Femur (tissue), 1 donor: Measurements from ENCODE around the gene RCE1.

Experiments used
- DNase-seq: peaks from one replicate; pipeline ENCODE4 v3.0.0-alpha.2; 2017

Gene RCE1

DNA sequence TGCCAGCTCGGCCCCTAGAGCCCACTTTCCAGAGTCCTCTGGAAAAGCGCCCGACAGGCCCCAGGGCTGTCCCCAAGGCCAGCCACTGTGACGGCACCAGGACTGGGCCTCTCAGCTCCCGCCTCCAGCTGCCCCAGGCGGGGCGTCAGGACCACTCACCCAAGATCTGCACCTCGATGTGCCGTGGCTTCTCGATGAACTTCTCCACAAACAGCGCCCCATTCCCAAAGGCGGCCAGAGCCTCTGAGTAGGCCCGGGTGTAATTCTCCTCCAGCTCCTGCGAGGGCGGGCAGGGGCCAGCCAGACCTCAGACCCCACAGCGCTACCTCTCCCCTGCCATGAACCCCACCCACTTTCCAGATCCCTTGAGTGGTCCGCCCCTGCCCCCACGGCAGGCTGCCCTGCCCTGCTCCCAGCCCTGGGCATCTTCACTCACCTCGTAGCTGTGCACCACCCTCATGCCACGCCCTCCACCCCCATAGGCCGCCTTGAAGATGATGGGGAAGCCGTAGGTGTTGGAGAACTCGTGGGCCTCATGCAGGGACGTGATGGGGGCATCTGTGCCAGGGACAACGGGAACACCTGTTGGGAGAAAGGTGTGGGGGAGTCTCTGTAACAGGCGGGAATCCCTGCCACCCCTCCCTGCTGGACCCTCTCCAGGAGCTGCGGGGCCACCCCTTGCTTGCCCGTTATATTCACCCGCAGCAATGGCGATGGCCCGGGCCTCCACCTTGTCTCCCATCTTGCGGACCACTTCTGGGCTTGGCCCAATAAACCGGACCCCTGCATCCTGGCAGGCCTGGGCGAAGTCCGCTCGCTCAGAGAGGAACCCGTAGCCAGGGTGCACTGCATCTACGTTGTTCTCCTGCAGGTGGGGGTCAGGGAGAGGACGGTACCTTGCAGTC, 27.6 kb downstream of the RCE1 start:
- no peak for DNase-seq

DNA sequence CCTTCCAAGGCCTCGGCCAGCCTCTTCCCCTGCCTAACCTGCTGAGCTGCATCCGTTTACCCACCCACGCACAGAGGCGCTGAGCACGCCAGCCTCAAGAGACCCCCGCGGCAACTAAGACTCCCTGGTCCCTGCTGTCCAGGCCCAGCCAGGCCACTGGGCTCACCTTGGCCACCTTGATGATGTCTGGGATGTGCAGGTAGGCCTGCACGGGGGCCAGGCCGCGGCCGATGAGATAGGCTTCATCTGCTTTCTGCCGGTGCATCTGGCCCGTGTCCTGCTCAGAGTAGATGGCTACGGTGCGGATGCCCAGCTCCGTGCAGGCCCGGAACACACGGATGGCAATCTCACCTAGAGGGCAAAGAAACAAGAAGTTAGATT, 28.3 kb downstream of the RCE1 start:
- DNase-seq = no peak

DNA sequence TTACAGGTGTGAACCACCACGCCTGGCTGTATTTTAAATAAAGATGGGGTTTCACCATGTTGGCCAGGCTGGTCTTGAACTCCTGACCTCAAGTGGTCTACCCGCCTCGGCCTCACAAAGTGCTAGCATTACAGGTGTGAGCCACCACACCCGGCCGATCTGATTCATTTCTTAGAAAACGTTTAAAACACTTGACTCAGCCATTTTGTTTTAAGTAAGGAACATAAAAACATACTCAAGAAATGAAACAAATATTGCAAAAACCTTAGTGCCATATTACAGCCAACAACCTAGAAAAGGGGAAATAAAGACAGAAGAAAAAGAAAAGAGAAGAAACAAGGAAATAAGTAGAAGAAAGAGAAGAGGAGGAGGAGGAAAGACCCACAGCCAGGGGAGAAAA, 31.0 kb downstream of the RCE1 start:
- DNase-seq = no peak

DNA sequence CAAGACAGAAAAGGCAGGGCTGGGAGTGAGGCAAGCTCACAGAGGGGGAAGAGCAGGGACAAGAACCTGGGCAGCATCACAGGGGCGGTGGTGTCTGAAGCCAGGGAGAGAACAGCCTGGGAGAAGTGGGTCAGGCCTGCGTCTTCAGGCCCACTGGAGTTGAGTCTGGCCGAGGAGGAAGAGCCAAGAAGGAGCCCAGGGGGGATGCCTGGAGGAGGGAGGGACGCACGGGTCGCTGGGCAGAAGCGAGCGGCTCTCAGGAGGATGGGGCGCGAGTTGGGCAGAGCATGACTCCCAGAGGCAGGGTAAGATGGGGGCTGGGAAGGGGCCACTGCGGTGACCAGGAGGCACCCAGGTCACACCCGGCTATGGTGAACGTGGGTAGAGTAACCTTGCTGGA, 32.1 kb downstream of the RCE1 start:
- DNase-seq = no peak

DNA sequence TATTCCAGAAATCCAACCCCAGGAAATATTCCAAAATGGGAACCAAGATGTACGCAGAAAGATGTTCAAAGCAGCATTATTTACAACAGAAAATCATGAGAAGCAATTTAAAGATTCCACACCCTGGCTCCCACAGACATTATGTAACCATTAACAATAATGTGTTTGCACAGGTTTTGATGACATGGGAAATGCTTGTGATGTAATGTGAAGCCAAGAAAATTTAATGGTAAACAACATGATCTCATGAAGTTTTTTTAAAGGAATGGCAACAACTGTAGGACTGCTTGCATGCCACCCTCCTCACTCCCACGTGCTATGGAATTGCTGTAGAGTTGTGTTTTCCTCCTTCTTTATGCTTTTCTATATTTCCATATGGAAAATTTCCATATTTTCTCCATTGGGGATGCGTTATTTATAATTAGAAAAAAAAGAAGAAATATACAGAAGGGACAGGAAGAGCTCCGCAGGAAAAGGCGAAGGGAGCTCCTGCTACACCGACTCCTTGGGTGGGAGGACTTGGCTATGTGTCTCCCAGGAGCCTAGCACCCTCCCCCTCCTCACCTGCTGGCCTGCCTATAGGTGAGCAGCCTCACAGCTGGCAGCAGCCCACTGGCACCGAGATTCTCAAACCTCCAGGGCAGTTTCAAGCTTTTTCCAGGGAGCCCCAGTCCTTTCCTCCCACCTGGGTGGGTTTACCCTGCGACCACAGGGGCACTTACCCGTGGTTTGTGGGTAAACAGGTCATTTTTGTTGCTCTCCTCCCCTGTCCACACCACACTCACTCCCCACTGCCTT, 34.5 kb downstream of the RCE1 start:
- no peak for DNase-seq

DNA sequence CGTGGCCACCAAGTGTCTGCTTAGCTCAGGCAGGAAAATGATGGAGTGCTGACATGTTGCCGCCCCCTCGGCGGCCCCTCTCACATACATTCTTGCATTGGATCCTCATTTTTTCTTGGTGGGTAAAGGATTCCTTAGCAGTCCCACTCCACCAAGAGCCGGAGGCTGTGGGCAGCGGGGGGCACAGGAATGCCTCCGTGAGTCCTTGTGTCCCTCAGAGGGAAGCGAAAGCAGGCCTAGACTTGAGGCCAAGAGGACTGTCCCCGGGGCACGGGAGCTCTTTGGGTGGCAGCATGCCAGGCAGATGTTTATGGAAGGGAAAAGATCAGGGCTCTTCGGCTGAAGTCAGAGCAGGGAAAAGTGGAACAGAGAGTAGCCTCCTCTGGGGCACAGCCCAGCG, 35.2 kb downstream of the RCE1 start:
- no peak for DNase-seq

DNA sequence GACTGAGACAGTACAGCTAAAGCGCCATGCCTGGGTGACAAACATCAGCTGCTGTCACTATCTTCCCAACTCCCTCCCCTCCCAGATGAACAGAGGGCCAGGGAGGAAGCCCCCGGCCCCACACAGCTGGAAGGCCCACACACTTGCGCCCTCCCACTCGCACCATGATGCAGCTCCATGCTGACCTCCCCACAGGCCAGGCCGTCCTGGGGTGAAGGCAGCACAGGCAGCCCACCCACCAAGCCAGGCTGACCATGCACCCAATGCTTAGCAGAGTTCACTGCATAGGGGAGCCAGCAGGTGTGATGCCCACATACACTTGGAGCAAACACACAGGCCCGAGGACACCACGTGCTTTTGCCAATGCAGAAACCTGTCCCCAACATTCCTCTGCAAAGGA, 35.8 kb downstream of the RCE1 start:
- DNase-seq = no peak

DNA sequence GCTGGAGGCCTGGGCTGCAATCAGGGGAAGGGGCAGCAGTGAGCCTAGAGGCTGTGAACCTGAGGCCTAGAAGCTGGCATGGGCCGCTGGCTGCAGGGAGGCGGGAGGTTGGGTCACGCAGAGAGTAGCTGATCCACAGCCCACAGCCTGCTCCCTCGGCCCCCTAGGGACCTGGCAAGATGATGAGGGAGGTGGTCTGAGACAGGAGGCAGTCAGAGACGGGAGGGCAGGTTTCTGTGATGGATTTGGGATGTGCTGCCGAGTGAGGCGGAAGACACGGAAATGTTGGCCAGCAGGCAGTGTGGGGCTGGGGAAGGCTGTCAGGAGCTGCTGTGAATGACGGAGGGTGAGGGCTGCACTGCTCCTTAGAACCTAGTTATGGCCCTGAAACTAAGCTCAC, 36.3 kb downstream of the RCE1 start:
- no peak for DNase-seq

DNA sequence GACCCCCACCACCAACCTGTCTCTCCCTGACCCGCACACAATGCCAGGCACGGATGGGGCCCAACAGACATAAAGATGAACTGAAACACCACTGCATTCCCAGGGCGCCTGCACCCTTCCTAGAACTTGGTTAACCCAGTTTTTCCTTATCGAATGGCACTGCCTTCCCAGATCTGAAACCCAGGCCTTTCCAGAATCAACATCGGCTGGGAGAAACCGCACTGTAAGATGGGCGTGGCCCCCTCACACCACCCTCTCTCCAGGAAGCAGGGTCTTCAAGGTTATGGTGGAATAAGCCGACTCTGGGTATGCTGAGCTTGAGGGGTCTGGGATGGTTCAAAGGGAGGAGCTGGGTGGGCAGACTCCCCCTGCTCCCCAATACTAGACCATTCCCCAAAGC, 36.8 kb downstream of the RCE1 start:
- DNase-seq = no peak

DNA sequence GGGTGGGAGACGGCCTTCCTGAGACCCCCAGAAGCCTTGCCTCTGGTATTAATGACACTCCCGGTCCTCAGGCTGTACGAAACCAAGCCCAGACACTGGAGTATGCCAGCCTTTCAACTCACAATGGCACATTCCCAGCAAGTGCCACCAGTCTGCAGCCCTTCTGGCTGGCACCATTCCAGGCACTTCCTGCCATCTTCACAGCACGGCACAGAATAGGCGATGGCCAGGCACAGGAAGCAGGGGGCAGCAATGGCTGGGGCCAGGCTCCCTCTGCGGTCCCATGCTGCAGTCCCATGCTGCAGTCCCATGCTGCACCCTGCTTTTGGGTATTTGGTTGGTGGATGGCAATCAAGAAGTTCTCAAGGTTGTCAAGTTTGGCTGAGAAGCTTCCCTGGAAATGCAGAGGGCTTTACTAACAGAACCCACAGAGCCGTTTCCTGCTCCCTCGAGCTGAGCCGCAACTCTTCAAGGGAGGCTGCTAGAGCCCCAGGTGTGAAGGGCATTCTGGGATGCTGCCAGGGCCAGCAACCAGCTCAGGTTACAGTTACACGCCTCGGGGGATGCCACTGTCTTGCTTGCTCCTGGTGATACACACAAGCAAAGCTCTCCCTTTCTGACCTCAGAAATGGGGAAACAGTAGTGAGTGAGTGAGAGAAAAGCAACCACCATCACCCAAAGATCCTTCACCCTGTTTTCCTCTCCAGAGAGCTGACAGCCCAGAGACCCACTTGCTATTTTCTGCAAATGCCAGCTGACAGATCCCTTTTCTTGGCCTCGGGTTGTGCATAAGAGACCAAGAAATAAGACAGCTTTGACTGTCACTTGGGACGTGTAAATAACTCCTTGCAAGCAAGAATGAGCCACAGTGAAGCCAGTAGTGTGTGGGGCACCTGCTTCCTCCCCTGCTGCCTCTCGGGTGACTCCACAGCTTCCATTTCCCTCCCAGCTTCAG, 37.5 kb downstream of the RCE1 start:
- no peak for DNase-seq

DNA sequence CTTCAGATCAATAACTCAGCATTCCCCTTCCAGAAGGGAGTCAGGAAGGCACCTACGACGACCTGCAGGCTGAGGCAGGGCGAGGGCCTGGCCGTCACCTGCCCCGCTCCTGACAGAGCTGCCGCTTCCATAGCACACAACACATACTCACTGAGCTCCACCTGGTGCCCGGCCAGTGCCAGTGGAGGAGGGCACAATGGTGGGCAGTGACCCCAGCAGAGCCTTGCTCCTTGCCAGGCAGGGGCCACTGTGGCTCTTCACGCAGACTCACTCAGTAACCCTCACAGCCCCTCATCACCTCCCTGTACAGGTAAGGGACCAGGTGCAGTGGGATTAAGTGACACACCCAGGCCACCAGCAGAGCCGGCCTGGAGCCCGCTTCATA, 38.2 kb downstream of the RCE1 start:
- no peak for DNase-seq

DNA sequence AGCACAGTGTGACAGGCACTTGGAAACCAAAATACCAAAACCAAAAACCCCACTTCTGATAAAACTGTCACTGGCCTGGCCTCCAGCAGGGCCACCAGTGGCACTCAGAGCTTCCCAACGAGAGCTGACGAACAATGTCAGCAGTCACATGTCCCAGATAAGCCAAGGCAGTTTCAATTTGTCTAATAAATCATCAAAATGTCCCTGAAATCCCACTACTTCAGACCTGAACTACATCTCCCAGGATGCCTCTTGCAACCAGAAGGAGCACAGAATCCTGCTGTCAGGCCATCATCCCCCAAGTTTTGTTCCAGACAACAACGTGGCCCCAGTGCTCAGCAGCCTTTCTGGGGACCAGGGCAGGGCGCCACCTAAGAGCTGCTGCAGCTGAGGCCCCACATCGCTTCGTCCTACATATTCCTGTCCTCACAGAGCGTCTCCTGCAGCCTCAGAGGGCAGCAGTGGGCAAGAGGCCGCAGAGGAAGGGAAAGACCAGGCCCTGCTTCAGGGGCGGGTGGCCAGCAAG, 38.7 kb downstream of the RCE1 start:
- DNase-seq = no peak

DNA sequence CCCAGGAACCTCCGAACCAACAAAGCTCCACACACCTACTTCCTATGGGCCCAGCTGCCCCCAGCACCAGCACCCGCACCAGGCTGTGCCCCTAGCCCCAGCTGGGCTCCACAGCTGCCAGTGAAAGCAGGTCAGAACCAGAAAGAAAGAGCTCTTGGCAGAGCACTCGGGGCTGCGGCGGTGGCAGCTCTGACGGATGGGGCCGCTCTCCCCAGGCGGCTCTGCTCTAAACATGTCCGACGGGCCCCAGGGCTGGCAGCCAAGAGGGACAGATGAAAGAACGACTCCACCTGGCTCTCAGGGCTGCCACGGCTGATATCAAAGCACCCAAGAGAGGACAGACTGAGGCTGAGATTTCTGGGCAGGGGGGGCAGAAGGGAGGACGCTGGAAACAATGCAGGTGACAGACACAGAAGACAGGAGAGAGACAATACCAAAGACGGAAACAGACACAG, 39.3 kb downstream of the RCE1 start:
- DNase-seq = no peak

DNA sequence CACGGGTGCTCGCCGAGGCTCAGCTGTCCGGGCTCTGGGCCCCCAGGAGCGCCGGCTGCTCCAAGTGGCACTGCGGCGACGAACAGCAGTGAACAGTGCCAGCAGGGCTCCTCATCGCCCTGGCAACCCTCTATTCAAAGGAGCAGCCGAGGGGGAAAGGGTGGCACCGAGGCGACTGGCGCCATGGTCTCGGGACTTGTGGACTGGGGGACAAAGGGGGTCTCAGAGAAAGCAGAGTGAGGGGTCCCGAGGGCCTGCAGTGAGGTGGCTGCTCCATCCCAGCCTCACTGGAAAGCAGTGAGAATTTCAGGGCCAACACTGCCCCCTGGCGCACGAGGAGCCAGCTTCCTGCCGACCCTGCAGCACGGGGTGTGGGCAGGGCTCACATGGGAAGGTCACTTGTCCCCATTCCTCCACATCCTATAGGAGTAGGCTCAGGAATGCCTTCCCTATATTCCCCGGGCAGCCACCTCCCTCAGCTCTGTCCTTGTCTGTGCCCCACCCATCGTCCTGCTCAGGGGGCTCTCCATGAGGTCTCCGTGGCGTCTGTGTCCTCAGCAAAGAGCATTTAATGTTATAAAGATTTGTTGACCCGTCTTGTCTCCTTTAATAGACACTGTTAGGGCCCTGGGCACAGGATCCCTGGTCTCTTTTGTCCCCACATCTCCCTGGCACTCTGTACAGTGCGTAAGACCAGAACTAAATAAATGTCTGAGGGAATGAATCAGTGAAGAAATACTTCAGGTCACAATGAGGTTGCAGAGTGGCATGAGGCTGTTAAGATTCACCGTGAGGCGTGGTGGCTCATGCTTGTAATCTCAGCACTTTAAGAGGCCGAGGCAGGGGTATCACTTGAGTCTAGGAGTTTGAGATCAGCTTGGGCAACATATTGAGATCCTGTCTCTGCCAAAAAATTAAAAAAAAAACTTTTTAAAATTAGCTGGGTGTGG, 40.0 kb downstream of the RCE1 start:
- DNase-seq = peak; percentile 67

DNA sequence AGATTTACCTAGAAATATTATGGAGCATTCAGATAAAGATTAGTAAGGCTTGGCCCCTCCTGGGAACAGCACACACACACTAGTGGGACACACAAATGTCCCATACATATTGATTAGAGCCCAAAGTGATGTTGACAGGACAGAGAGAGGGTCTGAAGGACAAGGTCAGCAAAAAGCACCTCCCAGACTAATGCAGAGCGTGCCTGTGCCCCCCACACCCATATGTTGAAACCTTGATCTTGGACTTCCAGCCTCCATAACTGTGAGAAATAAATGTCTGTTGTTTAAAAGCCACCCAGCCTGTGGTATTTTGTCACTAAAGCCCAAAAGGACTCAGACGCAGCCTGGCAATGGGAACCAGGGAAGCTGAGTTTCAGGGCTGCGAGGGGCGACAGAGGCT, 41.2 kb downstream of the RCE1 start:
- no peak for DNase-seq

DNA sequence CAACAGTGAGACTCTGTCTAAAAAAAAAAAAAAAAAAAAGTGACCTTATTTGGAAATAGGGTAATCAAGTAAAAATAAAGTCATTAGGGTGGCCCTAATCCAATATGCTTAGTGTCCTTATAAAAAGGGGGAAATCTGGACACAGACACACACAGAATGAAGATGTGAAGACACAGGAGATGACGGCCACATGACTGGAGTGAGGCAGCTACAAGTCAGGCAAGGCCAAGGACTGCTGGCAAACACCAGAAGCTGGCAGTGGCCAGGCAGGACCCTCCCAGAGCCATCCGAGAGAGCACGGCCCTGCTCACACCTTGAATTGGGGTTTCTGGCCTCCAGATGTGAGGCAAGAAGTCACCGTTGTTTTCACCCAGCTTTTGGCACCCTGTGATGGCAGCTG, 42.2 kb downstream of the RCE1 start:
- no peak for DNase-seq

DNA sequence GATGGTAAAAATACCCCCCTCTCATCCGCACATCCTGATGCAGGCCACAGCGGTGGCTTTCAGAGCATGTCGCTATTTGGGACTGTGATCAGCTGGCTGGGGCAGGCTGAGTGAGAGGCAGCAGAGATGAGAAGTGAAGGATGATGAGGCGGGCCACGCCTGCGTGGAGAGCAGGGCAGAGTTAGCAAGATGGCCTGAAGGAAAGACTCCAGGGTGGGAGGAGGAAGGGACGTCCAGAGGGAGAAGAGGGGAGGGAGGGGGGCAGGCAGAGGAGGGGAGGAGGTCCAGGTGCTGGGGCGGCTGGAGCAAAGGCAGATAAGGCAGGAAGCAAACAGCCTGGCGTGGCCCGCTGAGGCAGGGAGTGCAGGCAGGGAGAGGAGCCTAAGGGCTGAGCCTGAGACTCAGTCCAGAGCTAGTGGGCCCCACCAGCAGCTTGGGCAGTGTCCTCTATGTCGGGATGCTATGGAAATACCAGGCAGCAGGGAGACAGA, 42.8 kb downstream of the RCE1 start:
- no peak for DNase-seq

DNA sequence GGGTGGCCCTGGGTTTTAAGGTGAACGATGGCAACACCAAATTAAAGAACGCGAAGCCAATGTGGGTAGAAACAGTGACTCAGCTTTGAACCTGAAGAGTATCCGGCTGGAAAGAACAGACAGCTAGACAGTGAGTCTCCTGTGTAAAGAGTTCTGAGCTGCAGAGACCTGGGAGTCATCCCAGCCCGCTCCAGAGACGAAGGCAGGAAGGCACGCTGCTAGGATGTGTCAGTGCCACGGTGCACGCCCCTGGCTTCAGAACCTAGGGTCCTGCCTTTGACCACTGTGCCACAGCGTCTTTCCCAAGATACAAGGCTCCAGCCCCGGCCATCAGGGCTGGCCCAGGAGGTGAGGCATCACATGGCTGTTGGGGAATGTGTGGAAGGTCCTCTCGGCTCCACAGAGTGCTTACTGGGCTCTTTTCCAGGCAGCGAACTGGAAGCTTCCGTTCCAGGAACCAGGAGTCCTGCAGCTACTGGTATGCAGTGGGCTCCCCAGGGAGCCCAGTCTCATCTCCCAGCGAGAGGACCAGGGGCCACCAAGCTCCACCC, 43.5 kb downstream of the RCE1 start:
- DNase-seq = no peak

DNA sequence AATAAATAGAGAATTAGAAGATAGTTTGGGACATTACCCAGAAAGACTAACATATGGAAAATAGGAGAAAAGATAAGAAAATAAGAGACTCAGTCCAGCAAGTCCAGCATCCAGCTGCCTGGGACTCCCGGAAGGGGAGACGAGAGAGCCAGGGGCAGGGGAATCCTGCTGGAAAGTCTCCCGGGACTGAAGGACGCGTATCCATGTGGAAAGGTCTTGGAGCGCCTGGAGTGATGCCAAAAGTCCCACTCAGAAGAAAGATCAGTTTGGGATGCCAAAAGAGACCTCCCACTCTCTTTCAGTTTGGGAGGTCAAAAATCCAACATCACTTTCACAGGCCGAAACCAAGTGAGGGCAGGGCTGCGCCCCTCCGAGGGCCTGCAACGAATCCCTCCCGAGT, 44.3 kb downstream of the RCE1 start:
- no peak for DNase-seq

DNA sequence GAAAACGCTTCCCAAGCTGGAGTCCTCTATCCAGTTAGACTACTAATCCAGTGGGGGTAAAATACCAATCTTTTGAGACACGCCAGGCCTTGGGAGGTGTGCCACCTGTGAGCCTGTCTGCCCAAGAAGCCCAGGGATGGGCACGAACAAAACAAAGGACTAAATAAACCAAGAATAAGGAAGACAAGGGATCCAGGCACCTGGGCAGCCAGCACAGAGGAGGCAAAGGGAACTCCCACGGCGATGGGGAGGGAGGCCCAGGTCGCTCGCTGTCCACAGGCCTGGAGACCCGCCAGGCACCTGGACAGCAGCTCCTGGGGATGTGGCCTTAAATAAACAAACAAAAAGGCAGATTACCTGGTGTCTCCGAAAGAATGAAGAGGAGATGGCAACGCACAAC, 45.0 kb downstream of the RCE1 start:
- no peak for DNase-seq

DNA sequence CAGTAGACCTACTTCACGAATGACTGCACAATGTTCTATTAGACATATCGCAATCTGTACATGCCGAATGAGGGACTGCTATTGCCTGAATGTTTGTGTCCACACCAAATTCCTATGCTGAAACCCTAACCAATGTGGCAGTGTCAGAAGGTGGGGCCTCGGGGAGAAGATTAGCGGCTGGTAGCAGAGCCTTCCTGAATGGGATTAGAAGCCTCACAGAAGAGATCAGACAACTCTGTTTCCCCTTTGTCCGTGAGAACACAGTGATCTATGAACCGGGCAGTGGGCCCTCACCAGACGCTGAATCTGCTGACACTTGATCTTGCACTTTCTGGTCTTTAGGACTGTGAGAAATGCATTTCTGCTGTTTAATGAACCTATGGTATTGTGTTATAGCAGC, 46.7 kb downstream of the RCE1 start:
- no peak for DNase-seq
